Measurements from ENCODE around the gene KRTAP1-1.

GRCh38 chr17:40992666-40993065, 48.6 kb downstream of the KRTAP1-1 start:
- TF ChIP-seq CTCF (conservative IDR thresholded peaks at IDR 0.05; ENCODE audit: low read length) (no peak), EZH2phosphoT487 (IDR thresholded peaks at IDR 0.05; ENCODE audit: borderline replicate concordance) (no peak)

Data from Loucy (cell line).